Endothelial cell of umbilical vein (primary cell): Measurements from ENCODE around the gene SIX5. TPM values are rescaled to one million over a fixed set of nuclear protein-coding genes. Genes with fewer than 3 reads are reported as not detected.

Experiments used
- BruUV-seq: library from RNA; stranded (reverse); fragments of 400-500 nt; replicated peaks from 2 replicates; lab custom pipeline; 2021; lab: Mats Ljungman, UMichigan
- CTCF ChIA-PET: fragments of 300-600, 350-600 bp; sonication (Branson Sonifier 250); formaldehyde crosslinking; loops from one replicate; lab custom pipeline; 2021; ENCODE audit warnings: antibody characterized with exemption, inconsistent platforms; lab: Charles Lee
- POLR2A ChIA-PET: fragments of 300-600, 350-600 bp; sonication (Branson Sonifier 250); formaldehyde crosslinking; loops from one replicate; lab custom pipeline; 2021; ENCODE audit warnings: antibody characterized with exemption, inconsistent platforms; lab: Charles Lee
- DNase-seq: peaks from one replicate; pipeline ENCODE4 v3.0.0-alpha.2; 2011; ENCODE audit warnings: low read depth, low spot score
- FAIRE-seq: peaks from 2 replicates; lab custom pipeline; 2011; peaks lifted over from hg19 to GRCh38; lab: Jason Lieb, UNC
- H2AFZ ChIP-seq: 2 replicates; pipeline ENCODE4 v1.6.0; 2012; ENCODE audit warnings: low read depth, low read length, control low read depth, inconsistent platforms
- H3K27ac ChIP-seq: 2 replicates; pipeline ENCODE4 v1.5.1; 2011; ENCODE audit warnings: low read depth, mild to moderate bottlenecking, control low read depth, low read length, moderate library complexity; ENCODE audit not compliant: insufficient read depth
- H3K27me3 ChIP-seq, 2 experiments: 2 replicates each; pipeline versions ENCODE4 v1.6.0 to v1.6.1; 2011; ENCODE audit warnings: low read length in 2 of 2, mixed read lengths in 1 of 2; ENCODE audit not compliant: control insufficient read depth in 2 of 2, insufficient read depth in 2 of 2
- H3K36me3 ChIP-seq, 2 experiments: 2 replicates in 1 of 2; 3 replicates in 1 of 2; pipeline ENCODE4 v1.5.1; 2011; ENCODE audit warnings: low read length in 2 of 2, mild to moderate bottlenecking in 1 of 2, moderate library complexity in 1 of 2; ENCODE audit not compliant: control insufficient read depth in 2 of 2, insufficient read depth in 2 of 2; ENCODE audit errors: extremely low read depth in 1 of 2
- H3K4me1 ChIP-seq: 3 replicates; pipeline ENCODE4 v1.5.1; 2011; ENCODE audit warnings: mild to moderate bottlenecking, low read length; ENCODE audit not compliant: control insufficient read depth, insufficient read depth; ENCODE audit errors: extremely low read depth
- H3K4me2 ChIP-seq: 2 replicates; pipeline ENCODE4 v1.6.1; 2011; ENCODE audit warnings: low read length, control low read depth, mixed read lengths; ENCODE audit not compliant: insufficient read depth
- H3K4me3 ChIP-seq, 3 experiments: fragments of 200-600 bp in 1 of 3; sonication (generic), shearing (Covaris generic) in 1 of 3; replicated peaks in 1 of 3; 2 replicates each; pipeline ENCODE4 v1.5.1; 2011 to 2016; ENCODE audit warnings: control low read depth in 3 of 3, low read length in 3 of 3, mild to moderate bottlenecking in 2 of 3, inconsistent platforms in 1 of 3, low read depth in 1 of 3, moderate library complexity in 1 of 3; ENCODE audit not compliant: insufficient read depth in 1 of 3
- H3K79me2 ChIP-seq: 2 replicates; pipeline ENCODE4 v1.6.0; 2012; ENCODE audit warnings: low read length, inconsistent platforms; ENCODE audit not compliant: control insufficient read depth, insufficient read depth
- H3K9ac ChIP-seq: replicated peaks from 2 replicates; pipeline ENCODE3; 2011; ENCODE audit warnings: low read length, control low read depth; ENCODE audit not compliant: insufficient read depth; ENCODE audit errors: extremely low read depth
- H3K9me1 ChIP-seq: replicated peaks from 3 replicates; pipeline ENCODE4 v1.6.0; 2011; ENCODE audit warnings: mild to moderate bottlenecking, low read length; ENCODE audit not compliant: control insufficient read depth, insufficient read depth; ENCODE audit errors: extremely low read depth
- H3K9me3 ChIP-seq: replicated peaks from 2 replicates; pipeline ENCODE4 v1.5.1; 2012; ENCODE audit warnings: low read length, inconsistent platforms; ENCODE audit not compliant: control insufficient read depth, insufficient read depth
- H4K20me1 ChIP-seq: replicated peaks from 2 replicates; pipeline ENCODE3; 2011; ENCODE audit warnings: mild to moderate bottlenecking, low read length; ENCODE audit not compliant: control insufficient read depth, insufficient read depth; ENCODE audit errors: extremely low read depth
- CTCF ChIP-seq, 2 donors: IDR thresholded peaks; 1 replicate in 1 of 2; 2 replicates in 1 of 2; pipeline ENCODE4 v1.5.1; 2011; ENCODE audit warnings: low read length in 2 of 2, mild to moderate bottlenecking in 2 of 2, moderate library complexity in 2 of 2, control low read depth in 1 of 2, inconsistent platforms in 1 of 2, low read depth in 1 of 2; ENCODE audit not compliant: insufficient read depth in 1 of 2; ENCODE audit errors: extremely low read depth in 1 of 2
- EZH2 ChIP-seq: IDR thresholded peaks from 2 replicates; pipeline ENCODE4 v1.6.1; 2012; ENCODE audit warnings: borderline replicate concordance, low read depth, mild to moderate bottlenecking, moderate library complexity, low read length, inconsistent platforms; ENCODE audit not compliant: severe bottlenecking
- FOS ChIP-seq: IDR thresholded peaks from 2 replicates; pipeline ENCODE4 v1.6.1; 2011; ENCODE audit warnings: mild to moderate bottlenecking, low read length, moderate library complexity, borderline replicate concordance; ENCODE audit not compliant: insufficient read depth
- GATA2 ChIP-seq: IDR thresholded peaks from 2 replicates; pipeline ENCODE4 v1.7.0; 2011; ENCODE audit warnings: low read depth, mild to moderate bottlenecking, moderate library complexity, mixed read lengths, low read length; ENCODE audit not compliant: insufficient read length, insufficient read depth
- JUN ChIP-seq: IDR thresholded peaks from 2 replicates; pipeline ENCODE4 v1.6.1; 2011; ENCODE audit warnings: borderline replicate concordance, low read depth; ENCODE audit not compliant: insufficient read length, insufficient read depth
- MAX ChIP-seq: IDR thresholded peaks from 2 replicates; pipeline ENCODE4 v1.6.1; 2011; ENCODE audit not compliant: insufficient read depth, insufficient read length
- MYC ChIP-seq: IDR thresholded peaks from one replicate; pipeline ENCODE4 v1.6.1; 2011; ENCODE audit warnings: mild to moderate bottlenecking, low read depth, low read length
- POLR2A ChIP-seq: IDR thresholded peaks from 2 replicates; pipeline ENCODE4 v1.6.1; 2012; ENCODE audit warnings: low read depth, mild to moderate bottlenecking, control low read depth, low read length
- POLR2AphosphoS5 ChIP-seq: IDR thresholded peaks from 2 replicates; pipeline ENCODE4 v1.6.1; 2012; ENCODE audit warnings: low read depth, mild to moderate bottlenecking, control low read depth, low read length, moderate library complexity; ENCODE audit not compliant: insufficient read depth
- dilution Hi-C: fragments of 300-500 bp; cut with MboI; formaldehyde crosslinking; loops from one replicate; pipeline ENCODE4 v1.15.0; 2019; ENCODE audit warnings: low sequenced_read_pairs; ENCODE audit not compliant: extremely low pct_ligation_motif_present
- intact Hi-C: fragments of 100-400 bp; cut with micrococcal nuclease; formaldehyde crosslinking; loops from one replicate; pipeline ENCODE4 v1.10.0; 2022
- polyA plus RNA-seq, 4 experiments: library from polyadenylated mRNA; depleted of rRNA in 3 of 4; stranded (reverse) in 3 of 4; unstranded in 1 of 4; fragments of >200 nt; gene quantifications; 2 replicates each; pipeline versions ENCODE4 v1.2.1 to v1.2.3, GENCODE V29; 2011 to 2012; ENCODE audit warnings: missing spikeins in 1 of 4
- total RNA-seq: library from RNA; stranded (reverse); gene quantifications from 2 replicates; pipeline ENCODE4 v1.2.3, GENCODE V29; 2021

Gene SIX5
- total and polyA plus RNA-seq, 2 donors (not counting 3 experiments of a cell fraction or from before 2014, with no cell fraction given) = 13.1 to 16.7 TPM

DNA sequence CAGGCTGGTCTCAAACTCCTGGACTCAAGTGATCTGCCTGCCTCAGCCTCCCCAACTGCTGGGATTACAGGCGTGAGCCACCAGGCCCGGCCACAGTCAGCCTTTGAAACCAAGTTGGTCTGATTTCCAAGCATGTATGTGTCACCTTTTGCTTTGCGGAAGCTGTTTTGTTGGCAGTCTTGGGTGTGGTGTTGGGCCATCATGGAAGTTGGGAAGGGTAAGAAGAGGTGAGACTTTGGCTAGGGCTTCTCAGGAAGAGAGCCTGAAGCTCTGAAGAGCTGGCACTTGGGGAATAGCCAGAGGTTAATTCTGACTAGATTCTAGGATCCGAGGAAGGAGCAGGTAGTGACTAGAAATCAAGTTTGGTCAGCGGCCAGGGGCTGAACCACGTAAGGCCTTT, 43.2 kb upstream of the SIX5 start:
- dilution Hi-C loops = no loop called here
- DNase-seq = no peak

More for the DNA sequence above, 43.2 kb upstream of the SIX5 start:
- Histone ChIP-seq H4K20me1 (no peaks in the 10 kb centered on the region), H3K4me3 (no peak overlapping the region), H3K4me1 (peaks cover 22% of the 10 kb centered on the region), H3K79me2 (no peaks in the 10 kb centered on the region), H2AFZ (no peak overlapping the region), H3K27me3 (no peaks in the 10 kb centered on the region), H3K9ac (no peak overlapping the region), H3K36me3 (no peaks in the 10 kb centered on the region), H3K4me2 (no peak overlapping the region), H3K9me3 (no peaks in the 10 kb centered on the region), H3K27ac (no peak overlapping the region), H3K9me1 (no peaks in the 10 kb centered on the region)
- no TSS peak for BruUV-seq
- FAIRE-seq = no peak
- ChIA-PET CTCF (interaction anchor here (1.1 to 1.4 kb wide), 3 partner anchors 13 to 43 kb away, joined by 3 to 5 read pairs (median 4); partner anchors contain the start of genes DMWD and SIX5), POLR2A (interaction anchor here (0.9 kb wide), 1 partner anchor 42 kb away, joined by 3 read pairs; no protein-coding TSS in a partner anchor)
- intact Hi-C loops = no loop called here
- no peak for TF ChIP-seq JUN
- no peak for TF ChIP-seq POLR2AphosphoS5
- TF ChIP-seq POLR2A = no peak
- TF ChIP-seq CTCF (IDR thresholded peaks at IDR 0.05; ENCODE audit: extremely low read depth in 1 of 2, insufficient read depth in 1 of 2, low read depth in 1 of 2, low read length in 2 of 2) = no peak
- TF ChIP-seq EZH2 = no peak
- no peak for TF ChIP-seq MAX
- TF ChIP-seq FOS = no peak
- no peak for TF ChIP-seq GATA2
- no peak for TF ChIP-seq MYC
